Smooth muscle cell (in vitro differentiated cells): ENCODE data around the gene TPCN2. TPM values are rescaled to one million over a fixed set of nuclear protein-coding genes. Genes with fewer than 3 reads are reported as not detected.

Source experiments
- DNase-seq: peaks from one replicate; lab custom pipeline; 2025; ENCODE audit not compliant: unreplicated experiment; lab: John Stamatoyannopoulos, UW
- H2AFZ ChIP-seq: fragments of 200-600 bp; sonication (generic); 2 replicates; pipeline ENCODE4 v1.6.0; 2016; ENCODE audit warnings: antibody characterized with exemption, low read depth, mild to moderate bottlenecking
- H3F3A ChIP-seq: fragments of 200-600 bp; sonication (generic); 2 replicates; pipeline ENCODE4 v1.6.0; 2017; ENCODE audit warnings: antibody characterized with exemption, low read depth
- H3K27ac ChIP-seq: fragments of 200-600 bp; sonication (generic); 2 replicates; pipeline ENCODE4 v1.5.1; 2016; ENCODE audit warnings: low read depth, mild to moderate bottlenecking
- H3K27me3 ChIP-seq: fragments of 200-600 bp; sonication (generic); 2 replicates; pipeline ENCODE4 v1.6.1; 2016; ENCODE audit warnings: low read depth, mild to moderate bottlenecking
- H3K36me3 ChIP-seq: fragments of 200-600 bp; sonication (generic); 2 replicates; pipeline ENCODE4 v1.5.1; 2016; ENCODE audit warnings: low read depth
- H3K4me1 ChIP-seq: fragments of 200-600 bp; sonication (generic); 2 replicates; pipeline ENCODE4 v1.5.1; 2016; ENCODE audit warnings: low read depth
- H3K4me2 ChIP-seq: fragments of 200-600 bp; sonication (generic); 2 replicates; pipeline ENCODE4 v1.6.0; 2016; ENCODE audit warnings: mild to moderate bottlenecking
- H3K4me3 ChIP-seq: fragments of 200-600 bp; sonication (generic); 2 replicates; pipeline ENCODE4 v1.5.1; 2016; ENCODE audit warnings: mild to moderate bottlenecking
- H3K79me2 ChIP-seq: fragments of 200-600 bp; sonication (generic); 2 replicates; pipeline ENCODE4 v1.6.0; 2016; ENCODE audit warnings: low read depth, mild to moderate bottlenecking
- H3K9ac ChIP-seq: fragments of 200-600 bp; sonication (generic); 2 replicates; pipeline ENCODE4 v1.6.0; 2016; ENCODE audit warnings: low read depth
- H3K9me3 ChIP-seq: fragments of 200-600 bp; sonication (generic); replicated peaks from 2 replicates; pipeline ENCODE4 v1.5.1; 2016; ENCODE audit warnings: low read depth
- H4K20me1 ChIP-seq: fragments of 200-600 bp; sonication (generic); 2 replicates; pipeline ENCODE4 v1.6.0; 2016; ENCODE audit warnings: low read depth
- CTCF ChIP-seq: fragments of 200-600 bp; sonication (generic); IDR thresholded peaks from 2 replicates; pipeline ENCODE4 v1.5.1; 2017; ENCODE audit warnings: borderline replicate concordance, mild to moderate bottlenecking, antibody characterized with exemption; ENCODE audit not compliant: insufficient read depth, poor library complexity, severe bottlenecking
- WGBS: methylation state at CpG from one replicate; pipeline ENCODE4 v1.1.7; 2016; ENCODE audit warnings: low lambda C conversion rate; 5-methylcytosine and 5-hydroxymethylcytosine counted together
- polyA plus RNA-seq: library from polyadenylated mRNA; unstranded; fragments of >200 nt; fragmentation: Nextera tagmentation; extraction: Ambion mirVana; gene quantifications from 2 replicates; pipeline ENCODE4 v1.2.1, GENCODE V29; 2016
- total RNA-seq: library from RNA; depleted of rRNA; stranded (reverse); fragments of >200 nt; gene quantifications from 2 replicates; pipeline ENCODE4 v1.2.3, GENCODE V29; 2014

The TPCN2 gene
- total and polyA plus RNA-seq, 2 experiments from 2014 or later: 7.4 to 10.5 TPM

- H3F3A ChIP-seq: no peaks in the 10 kb centered on the region
- no peaks in the 10 kb centered on the region for H3K27me3 ChIP-seq
- no peak for TF ChIP-seq CTCF
- no peaks in the 10 kb centered on the region for H3K79me2 ChIP-seq
- peaks cover 8% of the 10 kb centered on the region for H3K4me1 ChIP-seq
- H4K20me1 ChIP-seq: no peaks in the 10 kb centered on the region
- H2AFZ ChIP-seq: no peak overlapping the region
- no peak overlapping the region for H3K9ac ChIP-seq
- no peaks in the 10 kb centered on the region for H3K9me3 ChIP-seq
- H3K4me3 ChIP-seq: no peak overlapping the region
- no peak for DNase-seq
- no peak overlapping the region for H3K27ac ChIP-seq
- H3K4me2 ChIP-seq: no peak overlapping the region
- 83% methylated on average over 17 of the region's 19 CpGs for WGBS
- H3K36me3 ChIP-seq: no peaks in the 10 kb centered on the region
Observed at GRCh38 chr11:69121621-69122325, 73.0 kb downstream of the TPCN2 start.

GRCh38 chr11:69122326-69122629, 73.5 kb downstream of the TPCN2 start:
- Histone ChIP-seq H2AFZ (no peak overlapping the region), H3K79me2 (no peaks in the 10 kb centered on the region), H3K4me3 (no peak overlapping the region), H3K4me1 (peaks cover 8% of the 10 kb centered on the region), H3K27ac (no peak overlapping the region), H3K9me3 (no peaks in the 10 kb centered on the region), H3K4me2 (no peak overlapping the region), H3K27me3 (no peaks in the 10 kb centered on the region), H3F3A (no peaks in the 10 kb centered on the region), H3K9ac (no peak overlapping the region), H3K36me3 (no peaks in the 10 kb centered on the region), H4K20me1 (no peaks in the 10 kb centered on the region)
- TF ChIP-seq CTCF: no peak
- 74% methylated on average over 9 of the region's 9 CpGs for WGBS
- no peak for DNase-seq

DNA sequence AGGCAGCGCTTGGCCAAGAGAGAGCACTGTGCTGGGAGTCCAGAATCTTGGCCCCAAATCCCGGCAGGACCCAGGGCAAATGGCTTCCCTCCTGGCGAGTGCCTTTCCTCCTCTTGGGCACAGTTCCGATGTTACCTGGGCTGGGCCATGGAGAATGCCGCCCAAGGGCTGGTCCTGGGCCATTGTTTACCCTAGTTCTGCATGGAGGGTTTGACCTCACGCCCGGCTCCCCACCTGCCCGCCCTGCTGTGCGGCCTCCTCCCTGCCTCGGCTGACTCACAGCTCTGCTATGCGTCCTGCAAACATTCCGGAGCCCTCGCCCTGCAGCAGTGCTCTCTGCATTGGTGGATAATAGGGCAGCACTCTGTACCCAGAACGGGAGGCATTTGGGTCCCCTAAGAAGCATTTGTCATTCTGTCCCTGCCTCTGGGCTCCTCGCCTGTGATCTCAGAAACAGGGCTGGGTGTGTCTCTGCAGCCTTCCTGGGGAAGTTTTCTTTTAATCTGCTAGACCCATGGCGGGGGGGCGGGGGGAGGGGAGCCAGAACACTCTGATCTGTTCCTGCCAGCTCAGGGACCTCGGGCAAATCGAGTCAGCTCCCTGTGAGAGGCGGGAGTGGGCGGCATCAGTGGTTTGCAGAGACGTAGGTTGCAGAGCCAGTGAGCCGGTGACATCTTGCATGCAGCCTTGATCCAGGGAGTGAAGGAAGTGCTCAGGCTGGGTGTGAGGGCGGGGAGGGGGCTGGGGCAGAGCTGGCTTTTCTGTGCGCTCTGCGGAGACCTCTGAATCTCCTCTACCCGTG, 74.1 kb downstream of the TPCN2 start:
- H3K9ac ChIP-seq: no peak overlapping the region
- WGBS: 10% methylated on average over 25 of the region's 27 CpGs

More for the DNA sequence above, 74.1 kb downstream of the TPCN2 start:
- H3K79me2 ChIP-seq: no peaks in the 10 kb centered on the region
- peaks cover 8% of the 10 kb centered on the region for H3K4me1 ChIP-seq
- peak overlapping the region; percentile 32 for H3K4me3 ChIP-seq
- H3K27ac ChIP-seq: no peak overlapping the region
- no peak for DNase-seq
- H3K36me3 ChIP-seq: no peaks in the 10 kb centered on the region
- no peak for TF ChIP-seq CTCF
- no peaks in the 10 kb centered on the region for H3K9me3 ChIP-seq
- H3F3A ChIP-seq: no peaks in the 10 kb centered on the region
- H2AFZ ChIP-seq: no peak overlapping the region
- H3K27me3 ChIP-seq: no peaks in the 10 kb centered on the region
- peak overlapping the region; percentile 80 for H3K4me2 ChIP-seq
- H4K20me1 ChIP-seq: no peaks in the 10 kb centered on the region
